ENCODE data around the gene GSK3B. TPM values are rescaled to one million over a fixed set of nuclear protein-coding genes. Genes with fewer than 3 reads are reported as not detected.

The GSK3B gene
- total RNA-seq, 1 donor from 2014 or later, result 60.8 TPM

- H3K27me3 ChIP-seq (ENCODE audit: control insufficient read depth, insufficient read depth, low read length), result no peaks in the 10 kb centered on the region
- H3K4me3 ChIP-seq (ENCODE audit: low read depth, low read length), result no peak overlapping the region
- DNase-seq (ENCODE audit: low read depth), result no peak
- peaks cover 2% of the 10 kb centered on the region for H3K36me3 ChIP-seq (ENCODE audit: control insufficient read depth, insufficient read depth, low read length)
- TF ChIP-seq CTCF (IDR thresholded peaks at IDR 0.05; ENCODE audit: insufficient read depth, low read length, severe bottlenecking), result no peak
- no peak for FAIRE-seq
Measured at GRCh38 chr3:119873646-119874045, 220.6 kb downstream of the GSK3B start.

DNA sequence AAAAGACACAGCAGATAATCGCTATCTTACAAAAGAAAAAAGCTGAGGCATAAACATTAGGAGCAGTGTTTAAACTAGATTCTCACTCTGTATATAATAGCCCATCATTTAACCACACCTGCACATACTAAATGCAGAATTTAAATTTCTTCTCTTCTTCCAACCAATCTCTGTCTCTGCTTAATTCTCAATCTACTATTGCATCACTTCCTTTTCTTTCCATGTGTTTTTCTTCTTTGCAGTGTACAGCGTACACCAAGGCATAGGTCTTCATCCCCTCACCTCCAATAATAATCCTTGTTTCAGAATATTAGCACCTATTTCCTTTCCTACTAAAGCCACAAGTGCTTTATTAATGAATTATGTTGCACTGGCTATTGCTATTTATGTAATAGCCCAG, 221.5 kb downstream of the GSK3B start:
- peaks cover 2% of the 10 kb centered on the region for H3K36me3 ChIP-seq (ENCODE audit: control insufficient read depth, insufficient read depth, low read length)
- H3K4me3 ChIP-seq (ENCODE audit: low read depth, low read length), result no peak overlapping the region
- FAIRE-seq (no peak), DNase-seq (ENCODE audit: low read depth) (no peak)
- H3K27me3 ChIP-seq (ENCODE audit: control insufficient read depth, insufficient read depth, low read length), result no peaks in the 10 kb centered on the region
- no peak for TF ChIP-seq CTCF (IDR thresholded peaks at IDR 0.05; ENCODE audit: insufficient read depth, low read length, severe bottlenecking)

DNA sequence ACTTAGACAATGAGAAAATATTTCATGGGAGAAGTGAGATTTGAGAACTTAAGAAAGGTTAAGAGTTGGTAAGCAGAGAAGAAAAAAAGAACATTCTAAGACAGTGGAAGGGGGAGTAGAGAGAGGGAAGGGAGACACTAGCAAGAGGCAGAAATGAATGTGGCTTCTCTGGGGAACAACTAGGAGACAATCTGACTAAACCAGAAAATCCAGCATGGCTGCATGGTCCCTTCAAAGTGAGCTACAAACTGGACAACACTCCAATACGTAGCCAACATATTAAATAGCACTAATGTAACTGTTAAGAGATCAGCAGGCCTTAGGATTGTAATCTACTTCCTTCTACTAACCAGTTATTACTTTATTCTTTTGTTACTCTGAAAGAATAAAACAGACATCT, 222.7 kb downstream of the GSK3B start:
- FAIRE-seq, result no peak

DNA sequence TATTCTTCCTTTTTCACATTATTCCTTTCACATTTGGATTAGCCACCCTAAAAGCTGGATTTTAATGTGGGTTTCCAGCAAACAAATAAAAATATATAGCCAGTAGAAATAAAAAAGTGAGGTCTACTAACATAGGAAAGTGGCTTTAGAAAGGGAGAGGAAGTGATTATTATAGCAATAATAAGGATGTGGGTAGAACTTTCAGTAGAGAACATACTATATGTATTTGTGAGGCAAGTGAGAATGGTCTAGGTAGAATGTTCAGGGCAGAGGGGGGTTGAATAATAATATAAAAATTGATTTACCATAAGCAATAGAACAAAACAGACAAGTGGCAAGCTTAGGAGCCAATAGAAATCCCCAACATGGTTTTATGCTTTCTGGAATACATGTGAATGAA, 223.7 kb downstream of the GSK3B start:
- Histone ChIP-seq H3K4me3 (ENCODE audit: low read depth, low read length) (no peak overlapping the region), H3K36me3 (ENCODE audit: control insufficient read depth, insufficient read depth, low read length) (no peaks in the 10 kb centered on the region), H3K27me3 (ENCODE audit: control insufficient read depth, insufficient read depth, low read length) (no peaks in the 10 kb centered on the region)
- TF ChIP-seq CTCF (IDR thresholded peaks at IDR 0.05; ENCODE audit: insufficient read depth, low read length, severe bottlenecking), result no peak
- DNase-seq (ENCODE audit: low read depth), result no peak
- no peak for FAIRE-seq

More for the DNA sequence above, 222.7 kb downstream of the GSK3B start:
- no peak for TF ChIP-seq CTCF (IDR thresholded peaks at IDR 0.05; ENCODE audit: insufficient read depth, low read length, severe bottlenecking)
- no peaks in the 10 kb centered on the region for H3K27me3 ChIP-seq (ENCODE audit: control insufficient read depth, insufficient read depth, low read length)
- H3K36me3 ChIP-seq (ENCODE audit: control insufficient read depth, insufficient read depth, low read length), result peaks cover under 1% of the 10 kb centered on the region
- DNase-seq (ENCODE audit: low read depth), result no peak
- H3K4me3 ChIP-seq (ENCODE audit: low read depth, low read length), result no peak overlapping the region

- no peak for FAIRE-seq
- no peak for DNase-seq (ENCODE audit: low read depth)
- Histone ChIP-seq H3K27me3 (ENCODE audit: control insufficient read depth, insufficient read depth, low read length) (no peaks in the 10 kb centered on the region), H3K4me3 (ENCODE audit: low read depth, low read length) (no peak overlapping the region), H3K36me3 (ENCODE audit: control insufficient read depth, insufficient read depth, low read length) (peaks cover 5% of the 10 kb centered on the region)
- no peak for TF ChIP-seq CTCF (IDR thresholded peaks at IDR 0.05; ENCODE audit: insufficient read depth, low read length, severe bottlenecking)
Measured at GRCh38 chr3:119864476-119864875, 229.8 kb downstream of the GSK3B start.

GRCh38 chr3:119862616-119863015, 231.6 kb downstream of the GSK3B start:
- Histone ChIP-seq H3K27me3 (ENCODE audit: control insufficient read depth, insufficient read depth, low read length) (no peaks in the 10 kb centered on the region), H3K36me3 (ENCODE audit: control insufficient read depth, insufficient read depth, low read length) (peaks cover 5% of the 10 kb centered on the region), H3K4me3 (ENCODE audit: low read depth, low read length) (no peak overlapping the region)
- no peak for DNase-seq (ENCODE audit: low read depth)
- no peak for FAIRE-seq
- TF ChIP-seq CTCF (IDR thresholded peaks at IDR 0.05; ENCODE audit: insufficient read depth, low read length, severe bottlenecking), result no peak

All from bronchial epithelial cell (primary cell).